ENCODE measurements around the gene CAPN2. TPM values are rescaled to one million over a fixed set of nuclear protein-coding genes. Genes with fewer than 3 reads are reported as not detected.
A peak's percentile ranks its signal among the peaks of the same experiment; 100 is the strongest.

The CAPN2 gene
- total and polyA plus RNA-seq, 2 donors (not counting 1 experiment from before 2014, with no cell fraction given), result 63.9 to 79.6 TPM

DNA sequence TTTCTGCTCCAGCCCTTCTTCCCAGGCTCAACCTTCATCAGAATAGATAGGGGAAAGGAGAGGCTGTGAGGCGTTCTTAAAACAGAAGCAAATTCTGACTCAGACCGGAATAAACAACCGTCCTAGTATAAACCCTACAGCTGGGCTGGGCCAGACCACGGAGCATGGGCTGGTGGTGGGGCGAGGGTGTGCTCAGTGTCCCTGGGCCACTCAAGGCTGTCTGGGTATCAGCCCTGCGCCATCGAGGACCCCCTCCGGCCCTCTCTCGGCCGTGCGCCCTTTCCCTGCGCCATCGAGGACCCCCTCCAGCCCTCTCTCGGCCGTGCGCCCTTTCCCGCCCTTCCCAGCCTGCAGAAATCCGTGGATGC lies 36.0 kb downstream of the CAPN2 start:
- H3K79me2 ChIP-seq (ENCODE audit: control insufficient read depth, insufficient read depth, low read length), result no peaks in the 10 kb centered on the region
- H3K4me1 ChIP-seq (ENCODE audit: control insufficient read depth in 2 of 2, insufficient read depth in 2 of 2, low read length in 2 of 2), result peaks cover 7 to 9% of the 10 kb centered on the region in 2 donors
- Mint-ChIP-seq H3K9me3 (ENCODE audit: insufficient read depth) (no peaks in the 10 kb centered on the region), H3K4me3 (peak overlapping the region; percentile 86), H3K4me1 (peaks cover 6% of the 10 kb centered on the region), H3K27ac (no peak overlapping the region), H3K27me3 (no peaks in the 10 kb centered on the region)
- ChIA-PET POLR2A (interaction anchor here (0.6 to 2.7 kb wide), 2 partner anchors 36 to 958 kb away, joined by 3 to 10 read pairs; partner anchors contain the start of gene CAPN2), CTCF (interaction anchor here (1.1 to 9.7 kb wide), 14 partner anchors 8 to 57 kb away, joined by 3 to 148 read pairs (median 19); partner anchors contain the start of gene CAPN2)
- intact Hi-C loops (cut with micrococcal nuclease), result no loop called here
- peak; percentile 19 for ATAC-seq (ENCODE audit: low read depth)
- no peak overlapping the region for H3K27ac ChIP-seq (ENCODE audit: low read length in 2 of 2)
- peaks cover 0 to 38% of the 10 kb centered on the region in 2 experiments for H3K36me3 ChIP-seq (replicated peaks in 1 of 2; ENCODE audit: control extremely low read depth in 1 of 2, control insufficient read depth in 1 of 2, extremely low read depth in 1 of 2, insufficient read depth in 2 of 2, low read length in 1 of 2)
- peaks cover 0 to 5% (median 2%) of the 10 kb centered on the region in 4 experiments for H3K27me3 ChIP-seq (replicated peaks in 1 of 4; ENCODE audit: control extremely low read depth in 1 of 4, control insufficient read depth in 3 of 4, insufficient read depth in 4 of 4, low read length in 3 of 4)
- DNase-seq, result no peak
- peaks cover 0 to 4% (median 0%) of the 10 kb centered on the region in 3 donors for H3K9me3 ChIP-seq (ENCODE audit: control extremely low read depth in 1 of 3, control insufficient read depth in 2 of 3, insufficient read depth in 1 of 3, low read length in 2 of 3)
- peak overlapping the region; percentile 93 for H2AFZ ChIP-seq (ENCODE audit: insufficient read depth, low read depth, low read length, poor library complexity, severe bottlenecking)
- H3K9ac ChIP-seq (ENCODE audit: low read length), result peak overlapping the region; percentile 77
- H4K20me1 ChIP-seq (ENCODE audit: control insufficient read depth, insufficient read depth, low read length, poor library complexity, severe bottlenecking), result no peaks in the 10 kb centered on the region
- TF ChIP-seq EZH2 (IDR thresholded peaks at IDR 0.05; ENCODE audit: borderline replicate concordance, insufficient read depth, low read depth, low read length, poor library complexity, severe bottlenecking) (no peak), CTCF (IDR thresholded peaks at IDR 0.05) (no peak)
- peak overlapping the region; percentile 98 for H3K4me2 ChIP-seq (replicated peaks; ENCODE audit: low read depth, low read length, poor library complexity, severe bottlenecking)
- WGBS (ENCODE audit: insufficient coverage), result 81% methylated on average over 17 of the region's 18 CpGs
- peak overlapping the region; percentile 42 to 69 (median 62) for H3K4me3 ChIP-seq (ENCODE audit: control extremely low read depth in 1 of 5, extremely low read depth in 1 of 5, insufficient read depth in 1 of 5, low read depth in 2 of 5, low read length in 4 of 5)
